DMS53 treated with DMSO at 0.1 percent for 48 hours (cell line): ENCODE measurements around the gene ALG13.
"Not testable (repeated sequence)": the region's sequence is repeated elsewhere in the genome, so short reads cannot be mapped to it uniquely, and the experiment has no call there.

Source experiments
- DNase-seq: peaks from one replicate; lab custom pipeline; 2025; ENCODE audit not compliant: unreplicated experiment; lab: John Stamatoyannopoulos, UW

The ALG13 gene

DNA sequence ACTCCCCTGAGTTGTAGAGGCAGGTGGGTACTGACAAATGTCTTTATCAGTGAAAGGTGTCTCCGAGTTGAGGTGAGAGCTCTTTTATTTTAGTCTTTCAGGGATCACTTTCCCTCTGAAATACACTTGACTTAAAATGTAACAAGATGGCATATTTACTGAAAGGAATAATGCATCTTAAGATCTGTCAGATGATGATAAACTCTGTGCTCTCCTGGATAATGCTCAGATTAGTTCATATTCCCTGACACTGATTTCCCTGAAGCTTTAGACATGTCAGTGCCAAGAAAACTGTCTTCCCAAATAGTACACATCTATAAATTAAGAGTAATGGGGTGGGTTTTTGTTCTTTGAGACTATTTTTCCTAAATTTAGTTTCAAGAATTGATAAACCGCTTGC is 75.5 kb downstream of the ALG13 start:
- DNase-seq, result no peak

DNA sequence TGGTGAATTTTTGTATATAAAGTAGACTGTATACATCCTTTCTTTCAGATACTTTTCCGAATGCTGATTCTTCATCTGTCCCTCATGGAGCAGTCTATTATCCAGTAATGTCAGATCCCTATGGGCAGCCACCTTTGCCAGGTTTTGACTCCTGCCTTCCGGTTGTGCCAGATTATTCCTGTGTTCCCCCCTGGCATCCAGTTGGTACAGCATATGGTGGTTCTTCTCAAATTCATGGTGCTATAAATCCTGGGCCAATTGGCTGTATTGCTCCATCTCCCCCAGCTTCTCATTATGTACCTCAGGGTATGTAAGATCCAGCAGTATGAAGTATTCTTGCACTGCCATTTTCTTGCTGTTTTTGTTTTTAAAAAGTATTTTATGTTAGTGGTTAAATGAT is 78.7 kb downstream of the ALG13 start:
- no peak for DNase-seq

DNA sequence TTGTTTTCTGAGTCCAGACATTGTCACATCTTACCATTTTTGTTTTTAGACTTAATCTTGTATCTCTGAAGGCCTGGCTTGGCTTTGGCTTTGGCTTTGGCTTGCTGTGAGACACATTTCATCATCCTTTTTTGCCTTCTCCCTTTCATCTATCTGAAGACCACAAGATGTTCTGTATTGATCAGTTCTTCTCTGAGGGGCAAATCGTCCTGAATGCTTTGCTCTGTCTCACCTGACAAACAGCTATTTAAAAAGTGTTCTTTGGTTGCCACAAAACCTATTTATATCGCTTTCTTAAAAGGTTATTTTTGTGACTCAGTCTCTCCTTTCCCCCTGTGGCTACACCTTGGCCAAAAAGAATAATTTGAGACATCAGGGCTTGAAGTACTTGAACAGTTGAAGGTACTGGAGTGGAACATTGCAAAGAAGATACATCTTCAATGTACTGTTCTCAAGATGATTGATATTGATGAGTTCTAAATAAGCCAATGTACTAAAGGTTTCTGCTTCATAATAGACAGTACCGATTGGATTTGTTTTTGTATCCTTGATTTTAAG is 80.7 kb downstream of the ALG13 start:
- no peak for DNase-seq

GRCh38 chrX:111778591-111778990 is 97.6 kb downstream of the ALG13 start:
- DNase-seq, result no peak

- DNase-seq, result no peak
Observed at GRCh38 chrX:111779582-111779981, 98.6 kb downstream of the ALG13 start.

DNA sequence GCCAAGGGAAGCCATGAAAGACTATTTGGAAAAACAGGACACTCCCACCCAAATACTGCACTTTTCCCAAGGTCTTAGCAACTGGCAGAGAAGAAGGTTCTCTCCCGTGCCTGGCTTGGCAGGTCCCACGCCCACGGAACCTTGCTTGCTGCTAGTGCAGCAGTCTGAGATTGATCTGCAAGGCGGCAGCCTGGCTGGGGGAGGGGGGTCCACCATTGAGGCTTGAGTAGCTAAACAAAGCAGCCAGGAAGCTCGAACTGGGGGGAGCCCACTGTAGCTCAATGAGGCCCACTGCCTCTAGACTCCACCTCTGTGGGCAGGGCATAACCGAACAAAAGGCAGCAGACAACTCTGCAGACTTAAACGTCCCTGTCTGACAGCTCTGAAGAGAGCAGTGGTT is 103.7 kb downstream of the ALG13 start:
- no peak for DNase-seq

GRCh38 chrX:111790054-111790453 is 109.1 kb downstream of the ALG13 start:
- DNase-seq, result not testable (repeated sequence)
